Bone marrow (tissue), 2 donors: ENCODE data around the gene MMP15.
"Not testable (repeated sequence)": the region's sequence is repeated elsewhere in the genome, so short reads cannot be mapped to it uniquely, and the experiment has no call there.

ENCODE experiments used
- DNase-seq, 2 donors: peaks; one replicate each; lab custom pipeline; 2025; lab: John Stamatoyannopoulos, UW

MMP15 gene

DNA sequence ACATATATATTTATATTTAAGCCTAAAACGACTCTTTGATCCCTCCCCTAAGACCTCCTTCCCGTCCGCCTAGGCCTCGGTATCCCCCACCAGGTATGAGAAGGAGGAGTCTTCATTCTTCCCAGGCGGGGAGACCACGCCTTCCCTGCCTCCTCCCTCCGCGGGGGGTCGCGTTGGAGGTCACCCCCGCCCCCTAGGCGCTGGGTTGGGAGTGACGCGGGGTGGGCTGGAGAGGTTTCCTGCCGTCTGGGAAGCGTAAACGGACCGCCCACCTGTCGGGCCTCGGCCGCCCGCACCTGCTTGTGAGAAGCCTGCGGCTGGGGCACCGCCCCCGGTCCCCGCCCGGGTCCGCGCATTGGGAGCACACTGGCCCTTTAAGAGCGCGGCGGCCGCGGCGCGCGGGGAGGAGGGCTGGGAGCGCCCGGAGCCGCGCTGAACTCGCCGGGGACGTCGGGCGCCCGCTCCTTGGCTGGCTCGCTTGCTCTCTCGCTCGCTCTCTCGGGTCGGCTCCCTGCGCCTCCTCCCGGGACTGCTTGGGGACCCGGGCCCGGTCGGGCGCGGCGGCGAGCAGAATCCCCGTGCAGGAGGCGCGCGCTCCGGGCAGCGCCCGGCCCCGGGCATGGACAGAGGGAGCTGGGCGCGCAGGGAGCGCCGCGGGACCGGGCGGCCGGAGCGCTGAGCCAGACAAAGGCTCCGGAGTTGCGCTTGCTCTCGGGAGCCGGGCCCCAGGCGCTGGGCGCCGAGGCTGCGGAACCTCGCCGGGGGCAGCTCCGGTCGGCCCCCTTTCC, at the start of gene MMP15:
MMP15 (plus strand) TSS at position 404 of the 788 bp plus-strand sequence. CDS start 597 bp downstream, outside the sequence.
- no peak for DNase-seq

DNA sequence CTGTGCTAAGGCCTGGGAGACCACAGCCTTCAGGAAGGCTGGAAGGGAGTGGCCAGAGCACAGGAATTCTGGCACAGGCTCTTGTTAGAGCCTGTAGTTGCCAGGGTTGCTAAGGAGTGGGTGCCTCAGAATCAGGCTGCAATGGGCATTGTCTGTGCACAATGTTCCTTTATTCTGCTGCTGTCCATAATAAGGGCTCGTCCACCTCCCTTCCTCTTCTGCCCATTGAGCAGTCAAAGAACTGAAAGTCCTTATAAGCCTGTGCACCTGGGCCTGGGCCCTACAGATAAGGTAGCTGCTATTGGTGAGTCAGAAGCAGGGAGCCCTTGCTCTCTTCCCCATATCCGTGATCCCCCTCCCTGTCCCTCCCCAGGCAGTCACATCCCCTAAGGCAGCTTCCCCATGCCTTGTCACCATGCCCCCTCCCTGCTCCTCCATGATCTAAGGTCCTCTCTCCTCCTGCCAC, 49.2 kb upstream of the MMP15 start:
- DNase-seq: no peak

DNA sequence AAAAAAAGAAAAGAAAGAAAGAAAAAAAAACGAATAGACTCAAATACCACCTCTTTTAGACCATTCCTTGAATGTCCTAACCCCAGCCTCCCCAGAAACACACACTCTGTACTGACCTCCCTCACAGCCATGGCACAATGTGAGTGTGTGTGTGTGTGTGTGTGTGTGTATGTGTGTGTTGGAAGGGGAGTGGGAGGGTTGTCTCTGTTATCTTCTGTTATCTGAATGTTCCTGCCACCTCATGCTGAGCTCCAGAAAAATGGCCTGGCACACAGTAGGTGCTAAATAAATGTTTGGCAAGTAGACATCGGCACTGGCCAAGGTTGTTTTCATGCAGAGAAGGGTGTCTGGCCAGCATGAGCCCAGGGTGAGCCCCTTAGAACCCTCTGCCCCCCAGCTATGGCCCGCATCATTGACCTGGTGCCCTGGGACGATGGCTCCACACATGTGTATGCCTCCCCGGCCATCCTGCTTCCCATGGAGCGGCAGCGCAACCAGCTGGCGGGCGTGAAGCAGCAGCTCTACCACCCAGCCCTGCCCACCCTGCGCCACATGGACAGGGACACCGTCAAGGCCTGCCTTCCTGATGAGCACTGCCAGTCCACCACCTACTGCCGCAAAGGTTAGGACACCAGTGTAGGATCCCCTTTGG, 48.0 kb upstream of the MMP15 start:
- DNase-seq: no peak

DNA sequence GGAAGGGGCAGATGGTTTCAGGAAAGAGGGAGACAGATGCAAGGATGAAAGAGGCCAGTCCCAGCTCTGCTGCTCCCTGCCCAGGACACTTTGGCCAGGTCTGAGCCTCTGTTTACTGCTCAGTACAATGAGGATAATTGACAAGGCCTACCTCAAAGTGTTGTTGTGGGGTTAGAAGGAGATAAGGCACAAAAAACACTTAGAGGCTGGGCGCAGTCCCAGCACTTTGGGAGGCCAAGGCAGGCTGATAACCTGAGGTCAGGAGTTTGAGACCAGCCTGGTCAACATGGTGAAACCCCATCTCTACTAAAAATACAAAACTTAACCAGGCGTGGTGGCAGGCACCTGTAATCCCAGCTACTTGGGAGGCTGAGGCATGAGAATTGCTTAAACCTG, 47.5 kb upstream of the MMP15 start:
- not testable (repeated sequence) for DNase-seq

DNA sequence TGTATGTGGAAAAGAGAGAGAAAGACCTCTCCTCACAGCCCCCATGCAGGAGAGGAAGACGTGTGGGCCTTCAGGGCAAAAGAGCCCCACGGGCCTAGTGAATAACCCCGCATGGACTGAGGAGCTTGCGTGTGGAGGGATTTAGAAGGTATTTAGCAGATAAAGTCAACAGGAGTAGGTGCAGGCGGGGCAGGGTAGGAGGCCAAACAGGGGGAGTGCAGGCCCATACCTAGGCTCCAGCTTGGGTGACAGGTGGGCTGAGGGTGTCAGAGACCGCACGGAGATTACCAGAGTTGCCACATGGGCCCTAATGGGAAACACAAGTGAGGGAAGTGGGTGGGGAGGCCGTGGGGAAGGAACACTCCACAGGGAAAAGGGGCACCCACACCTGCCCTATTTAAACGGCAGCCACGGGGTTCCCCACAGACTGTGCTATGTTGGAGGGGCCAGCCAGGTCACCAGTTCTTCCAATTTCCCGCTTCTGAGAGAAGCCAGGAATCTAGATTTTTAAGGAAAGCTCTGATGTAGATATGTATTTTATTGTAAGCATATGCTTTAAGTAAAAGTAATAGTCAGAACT, 46.5 kb upstream of the MMP15 start:
- no peak for DNase-seq

DNA sequence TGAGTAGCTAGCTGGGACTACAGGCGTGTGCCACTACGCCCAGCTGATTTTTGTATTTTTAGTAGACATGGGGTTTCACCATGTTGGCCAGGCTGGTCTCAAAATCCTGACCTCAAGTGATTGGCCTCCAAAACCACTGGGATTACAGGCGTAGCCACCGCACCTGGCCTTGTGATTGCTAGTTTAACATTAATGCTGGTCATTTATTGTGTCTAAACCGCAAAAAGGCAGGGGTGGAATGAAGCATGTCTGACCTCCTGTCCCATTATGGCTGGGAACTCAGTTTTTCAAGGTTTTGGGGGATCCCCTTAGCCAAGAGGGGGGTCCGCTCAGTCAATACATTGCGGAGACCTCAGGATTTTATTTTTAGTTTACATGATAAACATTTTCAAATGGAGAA, 43.9 kb upstream of the MMP15 start:
- DNase-seq: no peak

DNA sequence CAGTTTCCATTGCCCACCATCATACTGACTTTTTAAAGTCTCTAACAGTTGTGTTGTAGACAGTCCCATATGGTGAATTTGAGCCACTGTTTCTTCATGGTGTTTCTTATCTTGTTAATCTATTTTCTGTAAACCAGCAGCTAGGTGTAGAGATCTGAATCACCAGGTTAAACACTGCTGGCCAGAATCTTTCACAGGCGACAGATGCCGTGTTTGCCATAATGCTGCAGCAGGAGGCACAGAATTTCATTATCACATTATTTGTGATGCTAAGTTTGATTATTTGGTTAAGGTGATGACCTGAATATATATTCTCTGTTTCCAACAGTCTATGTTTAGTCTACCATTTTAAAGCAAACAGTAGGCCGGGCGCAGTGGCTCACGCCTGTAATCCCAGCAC, 43.2 kb upstream of the MMP15 start:
- DNase-seq: no peak

DNA sequence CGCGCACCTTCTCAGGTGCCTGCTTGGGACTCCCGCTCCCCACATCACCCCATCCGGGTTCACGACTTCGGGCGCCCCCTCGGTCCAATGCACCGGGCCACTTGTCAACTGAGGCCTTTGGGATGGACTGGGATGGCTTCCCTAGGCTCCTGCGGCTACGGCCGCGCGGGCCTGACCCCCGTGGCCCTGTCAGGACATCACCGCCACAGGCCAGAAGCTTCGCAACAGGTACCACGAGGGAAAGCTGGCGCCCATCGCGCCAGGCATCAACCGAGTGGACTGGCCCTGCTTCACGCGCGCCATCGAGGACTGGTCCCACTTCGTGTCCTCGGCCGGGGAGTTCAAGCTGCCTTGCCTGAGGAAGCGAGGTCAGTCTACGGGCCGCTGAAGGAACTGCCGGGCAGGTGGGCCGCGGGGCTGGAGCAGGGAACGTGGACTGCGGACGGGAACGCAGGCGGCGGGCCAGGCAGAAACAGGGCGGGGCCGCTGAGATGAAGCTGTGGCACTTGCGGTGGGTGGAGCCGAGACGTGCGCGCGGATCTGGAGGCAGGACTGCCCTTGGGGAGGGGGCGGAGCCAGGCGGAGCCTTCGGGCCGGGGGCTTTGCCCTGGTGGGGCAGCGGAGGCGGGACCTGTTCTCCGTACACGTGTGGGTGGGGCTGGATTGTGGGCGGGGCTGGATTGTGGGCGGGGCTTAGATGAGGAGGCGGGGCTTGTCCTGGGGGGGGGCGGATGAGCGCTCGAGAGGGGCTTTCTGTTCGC, 40.9 kb upstream of the MMP15 start:
- peak; percentile 18 to 70 for DNase-seq

DNA sequence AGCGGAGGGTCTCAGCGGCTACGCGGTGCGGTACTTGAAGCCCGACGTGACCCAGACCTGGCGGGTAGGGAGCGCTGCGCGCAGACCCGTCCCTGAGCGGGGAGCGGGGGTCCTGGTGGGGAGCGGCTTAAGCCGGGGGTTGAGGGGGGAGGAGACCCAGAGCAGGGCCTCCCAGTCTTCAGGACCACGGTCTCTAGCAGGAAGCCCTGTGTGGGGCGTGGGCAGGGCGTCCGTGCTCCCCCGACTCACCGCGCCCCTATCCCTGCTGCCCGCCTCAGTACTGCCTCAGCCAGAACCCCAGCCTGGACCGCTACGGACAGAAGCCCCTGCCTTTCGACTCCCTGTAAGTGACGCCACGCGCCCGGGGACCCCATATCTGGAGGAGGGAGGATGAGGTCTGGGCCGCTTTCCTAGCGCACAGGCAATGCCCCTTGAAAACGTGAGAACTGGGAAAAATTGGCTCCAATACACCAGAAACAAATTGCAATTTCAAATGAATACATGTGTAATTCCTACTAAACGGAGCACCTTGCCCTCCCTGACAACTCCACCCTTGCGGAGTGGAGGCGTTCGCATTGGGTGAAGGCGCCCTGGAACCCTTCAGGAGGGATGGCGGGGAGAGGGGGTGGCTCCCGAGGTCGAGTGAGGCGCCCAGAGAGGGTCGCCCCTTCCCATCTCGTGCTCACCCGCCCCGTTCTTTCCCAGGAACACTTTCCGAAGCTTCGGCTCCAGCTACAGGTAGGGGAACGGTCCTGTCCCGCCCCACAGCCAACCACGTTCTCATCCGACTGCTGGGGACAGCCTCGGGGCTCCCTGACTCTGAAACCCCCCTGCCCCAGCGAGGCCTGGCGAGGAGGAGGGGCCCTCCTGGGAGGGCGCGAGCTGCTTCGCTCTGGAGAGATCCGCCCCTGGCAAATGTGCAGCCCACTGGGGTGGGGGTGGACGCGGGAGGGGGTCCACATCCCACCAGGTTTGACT, 40.1 kb upstream of the MMP15 start:
- no peak for DNase-seq

DNA sequence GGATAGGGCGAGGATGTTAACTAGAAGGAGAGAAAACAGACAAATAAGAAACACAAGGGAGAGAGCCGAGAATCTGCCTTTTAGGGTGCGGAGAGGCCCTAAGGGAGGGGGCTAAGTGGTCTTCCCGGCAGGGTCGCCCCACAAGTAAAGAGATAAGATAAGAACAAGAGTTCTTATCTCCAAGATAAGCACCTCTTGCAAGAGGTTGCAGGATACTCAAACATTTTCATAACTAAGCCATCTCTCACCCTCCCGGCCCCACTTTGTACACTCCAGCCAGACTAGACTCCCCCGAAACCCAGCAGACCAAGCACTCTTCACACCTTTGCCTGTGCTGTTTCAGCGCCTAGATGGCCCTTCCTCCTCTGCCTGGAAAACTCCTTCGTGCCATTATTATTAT, 39.4 kb upstream of the MMP15 start:
- no peak for DNase-seq

DNA sequence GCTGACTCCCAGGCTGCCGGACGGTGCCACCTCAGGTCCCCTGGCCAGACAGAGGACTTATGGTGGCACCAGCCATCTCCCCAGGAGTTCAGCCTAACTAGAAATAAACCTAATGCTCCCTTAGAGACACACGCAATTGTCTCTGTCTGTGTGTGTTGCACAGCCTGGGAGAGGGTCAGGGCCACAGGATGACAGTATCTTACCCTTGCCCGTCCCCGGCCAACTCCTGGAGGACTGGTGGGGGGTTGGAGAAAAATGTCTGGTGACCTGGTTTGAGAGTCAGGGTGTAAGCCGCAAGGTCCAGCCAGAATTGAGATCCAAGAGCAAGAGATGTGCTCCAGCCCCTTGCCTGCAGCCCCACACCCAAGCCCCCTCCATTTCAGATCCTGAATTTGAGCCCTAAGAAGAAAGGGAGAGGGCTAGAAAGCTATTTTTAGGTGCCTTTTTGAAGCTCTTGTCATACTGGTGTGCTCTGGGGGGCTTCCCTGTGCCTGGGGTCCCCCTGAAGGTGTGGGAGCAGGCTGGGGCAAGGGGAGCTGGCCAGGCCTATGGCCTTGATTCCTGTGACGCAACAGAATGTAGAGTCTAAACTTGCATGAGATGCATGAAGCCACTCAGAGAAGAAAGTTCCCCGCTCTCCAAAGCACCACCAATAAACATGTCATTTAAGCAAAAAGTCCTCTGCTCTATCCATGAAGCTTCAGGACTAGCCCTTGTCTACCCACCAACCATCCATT, 37.9 kb upstream of the MMP15 start:
- DNase-seq: no peak

DNA sequence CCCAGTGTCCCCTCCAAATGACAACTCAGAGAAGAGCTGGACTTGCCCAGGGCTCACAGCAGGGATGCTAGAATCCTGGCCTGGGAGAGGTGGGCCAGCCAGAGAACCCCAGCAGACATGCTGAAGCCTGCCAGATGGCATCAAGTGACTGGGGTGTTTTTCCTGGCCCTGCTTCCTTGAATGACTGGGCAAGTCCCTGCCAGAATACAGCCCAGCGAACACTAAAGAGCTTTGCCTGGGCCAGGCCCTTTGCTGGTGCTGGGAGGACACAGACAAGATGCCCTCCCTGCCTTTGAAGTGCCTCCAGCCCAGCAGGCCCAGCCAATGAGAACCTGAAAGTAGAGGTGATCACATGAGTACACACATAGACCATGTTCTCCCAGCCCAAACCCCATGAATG, 36.6 kb upstream of the MMP15 start:
- no peak for DNase-seq

DNA sequence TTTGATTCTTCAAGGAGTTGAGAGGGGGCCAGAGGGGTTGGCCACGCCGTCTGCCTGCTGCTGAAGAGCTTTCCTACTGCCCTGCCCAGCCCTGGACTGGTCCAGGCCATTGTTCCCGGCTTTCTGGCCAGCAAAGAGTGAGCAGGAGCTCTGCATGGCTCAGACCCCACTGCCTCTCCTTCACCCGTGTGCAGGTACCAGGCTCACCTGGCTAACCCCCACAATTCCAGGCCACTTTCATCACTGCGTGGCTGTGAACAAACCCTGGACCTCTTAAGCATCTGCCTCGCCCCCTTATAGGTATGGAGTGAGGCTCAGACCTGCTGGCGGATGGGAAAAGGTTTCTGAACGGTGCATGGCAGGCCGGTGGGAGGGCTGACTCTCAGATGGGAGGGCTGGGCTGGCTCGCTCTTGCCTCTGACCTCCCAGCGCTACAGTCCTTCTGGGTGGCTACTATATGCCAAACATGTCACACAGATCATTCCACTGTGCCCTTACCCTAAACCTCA, 33.9 kb upstream of the MMP15 start:
- DNase-seq: no peak

DNA sequence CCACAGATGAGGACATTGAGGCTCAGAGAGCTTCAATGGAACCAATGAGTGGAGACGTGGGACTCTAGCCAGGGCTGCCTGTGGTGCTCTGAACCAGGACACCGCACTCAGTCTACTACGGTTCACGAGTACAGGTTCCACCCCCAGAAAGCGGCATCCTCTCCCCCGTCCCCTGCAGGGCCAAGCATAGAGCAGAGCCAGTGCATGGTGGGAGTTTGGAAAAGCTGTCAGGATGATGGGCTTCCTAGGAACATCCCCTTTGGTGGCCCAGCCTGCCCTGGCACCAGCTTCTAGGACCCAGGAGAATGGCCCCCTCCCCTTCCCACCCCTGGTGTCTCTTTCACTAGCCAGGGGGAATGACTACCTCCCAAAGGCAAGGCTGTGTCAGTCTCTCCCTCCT, 33.5 kb upstream of the MMP15 start:
- no peak for DNase-seq

DNA sequence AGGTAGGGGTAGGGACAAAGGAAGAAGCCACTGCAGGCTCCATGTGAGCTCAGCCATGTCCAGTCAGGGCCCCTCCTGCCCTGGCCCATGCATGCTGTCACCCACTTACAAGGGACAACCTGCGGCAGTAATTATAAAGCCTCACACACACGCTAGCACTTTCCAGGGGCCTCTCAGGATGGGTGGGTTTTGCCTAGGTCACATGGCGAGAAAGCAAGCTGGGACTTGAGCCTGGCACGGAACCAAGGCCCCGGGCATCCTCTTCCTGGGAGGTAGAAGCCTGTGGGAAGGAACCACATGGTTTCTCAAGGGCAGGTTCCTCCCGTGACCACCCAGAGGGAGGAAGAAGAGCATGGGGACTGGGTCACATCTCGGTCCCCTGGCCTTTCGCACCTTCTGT, 32.1 kb upstream of the MMP15 start:
- no peak for DNase-seq

DNA sequence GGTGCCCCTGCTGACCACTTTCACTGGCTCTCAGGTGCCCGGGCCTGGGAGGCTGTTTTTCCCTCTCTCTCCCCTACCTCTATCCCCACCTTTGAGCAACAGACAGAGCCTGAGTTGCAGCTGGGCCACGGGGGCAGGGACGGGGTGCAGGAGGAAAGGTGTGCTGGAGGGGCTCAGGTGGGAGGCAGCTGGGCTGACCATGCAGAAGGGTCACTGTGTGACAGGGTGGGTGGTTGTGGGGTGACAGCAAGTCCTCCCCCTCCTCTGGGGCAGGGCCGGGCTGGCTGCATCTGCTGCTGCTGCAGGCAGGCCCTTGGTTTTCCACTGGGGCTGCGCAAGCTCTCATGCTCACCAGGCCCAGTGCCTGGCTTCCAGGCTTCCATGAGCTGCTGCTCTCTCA, 31.7 kb upstream of the MMP15 start:
- DNase-seq: no peak

DNA sequence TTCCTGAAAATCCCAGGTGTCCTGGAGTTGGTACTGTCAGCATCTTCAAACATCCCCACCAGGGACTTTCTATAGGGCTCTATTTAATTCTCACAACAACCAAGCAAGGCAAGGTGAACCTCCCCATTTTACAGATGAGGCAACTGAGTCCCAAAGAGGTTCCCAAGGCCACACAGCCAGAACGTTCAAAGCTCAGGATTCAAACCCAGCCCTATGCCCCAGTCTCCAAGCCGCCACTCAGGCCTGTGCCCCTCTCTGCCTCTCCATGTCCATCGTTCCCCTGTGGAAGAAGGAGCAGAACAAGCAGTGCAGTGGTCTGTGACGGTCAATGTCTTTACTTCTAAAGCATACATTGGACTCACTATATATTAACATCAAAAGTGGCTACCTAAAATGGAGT, 31.2 kb upstream of the MMP15 start:
- no peak for DNase-seq

DNA sequence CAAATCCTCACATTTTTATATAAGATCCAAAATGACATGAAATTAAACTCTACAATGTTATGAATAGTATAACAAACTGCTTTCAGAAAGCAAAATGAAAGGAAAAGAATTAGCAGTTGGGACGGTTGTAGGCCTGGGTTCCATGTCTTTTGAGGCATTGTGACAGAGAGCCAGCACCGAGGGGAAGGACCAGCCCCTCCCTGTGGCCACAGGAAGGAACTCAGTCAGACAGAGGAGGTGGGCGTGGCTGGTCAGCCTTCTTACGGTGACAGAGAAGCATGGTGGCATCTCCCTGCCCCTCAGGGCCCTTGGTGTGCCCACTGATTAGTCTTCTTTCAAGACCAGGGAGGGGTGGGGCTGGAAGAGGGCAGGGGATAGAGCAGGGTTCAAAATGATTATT, 30.8 kb upstream of the MMP15 start:
- DNase-seq: peak in 1 of 2 donors; percentile 23

DNA sequence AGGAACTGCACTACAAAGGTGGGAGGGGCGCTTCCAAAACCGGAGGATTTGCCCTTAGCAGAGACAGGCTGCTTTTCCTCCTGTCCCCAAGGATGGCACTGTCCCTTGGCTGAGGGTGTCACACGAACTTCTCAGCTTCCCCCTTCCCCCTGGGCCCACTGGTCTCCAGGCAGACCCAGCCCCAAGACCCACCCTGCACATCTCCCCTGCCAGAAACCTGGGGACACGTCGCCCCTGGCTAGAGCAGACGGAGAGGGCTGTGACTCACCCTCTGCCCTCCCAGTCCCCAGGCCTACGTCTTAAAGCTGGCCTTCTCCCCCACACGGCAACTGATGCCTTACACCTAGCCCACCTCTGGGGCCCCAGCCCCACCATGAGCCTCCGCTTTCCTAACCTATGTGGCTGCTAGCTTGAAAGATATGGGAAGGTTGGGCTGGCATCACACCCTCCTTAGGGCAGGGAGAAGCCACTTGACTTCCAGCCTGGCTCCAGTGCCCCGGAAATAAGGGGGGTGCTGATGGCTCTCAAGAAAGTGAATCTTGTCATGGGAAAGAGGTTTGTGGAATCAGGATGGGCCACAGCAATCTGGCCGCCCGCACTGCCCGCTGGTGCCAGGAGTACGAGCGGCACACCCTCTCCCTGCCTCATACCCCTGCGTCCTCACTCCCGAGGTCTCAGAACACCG, 29.7 kb upstream of the MMP15 start:
- DNase-seq: no peak
